ENCODE measurements around the gene SKAP1.
"Not testable (repeated sequence)": the region's sequence is repeated elsewhere in the genome, so short reads cannot be mapped to it uniquely, and the experiment has no call there.

Gene SKAP1

DNA sequence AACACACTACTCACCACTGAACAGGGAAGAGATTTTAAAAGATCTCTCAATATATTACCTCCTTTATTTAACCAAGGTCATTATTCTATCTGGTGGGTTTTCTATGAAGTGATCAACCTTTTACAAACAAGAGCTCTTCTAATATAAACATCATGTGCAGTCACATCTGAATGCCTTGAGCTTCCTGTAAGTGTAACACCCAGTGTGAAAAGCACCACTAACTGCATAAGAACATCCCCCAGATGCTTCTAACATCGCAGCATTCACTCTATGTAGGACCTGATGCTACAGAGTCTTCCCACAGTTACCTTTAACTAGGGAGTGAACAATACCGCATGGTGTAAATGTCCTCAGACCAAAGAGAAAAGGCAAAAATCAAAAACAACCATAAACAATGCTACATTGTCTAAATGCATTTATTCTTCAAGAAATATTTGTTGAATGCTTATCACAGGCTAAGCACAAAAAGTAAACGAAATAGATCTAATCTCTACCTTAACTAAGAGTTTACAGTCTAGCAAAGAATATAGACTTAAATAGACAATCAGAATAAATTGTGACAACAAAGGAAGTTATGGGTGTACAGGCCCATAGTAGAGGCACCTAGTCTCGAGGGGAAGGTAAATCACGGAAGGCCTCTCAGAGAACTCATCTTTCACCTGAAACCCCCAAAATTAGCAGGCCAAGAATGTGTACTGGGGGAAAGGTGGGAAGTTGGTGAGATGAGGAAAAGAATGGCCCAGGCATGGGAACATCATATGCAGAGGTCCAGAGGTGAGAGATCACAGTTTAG lies 16.2 kb downstream of the SKAP1 start:
- DNase-seq (ENCODE audit: low read depth in 2 of 2) = no peak

DNA sequence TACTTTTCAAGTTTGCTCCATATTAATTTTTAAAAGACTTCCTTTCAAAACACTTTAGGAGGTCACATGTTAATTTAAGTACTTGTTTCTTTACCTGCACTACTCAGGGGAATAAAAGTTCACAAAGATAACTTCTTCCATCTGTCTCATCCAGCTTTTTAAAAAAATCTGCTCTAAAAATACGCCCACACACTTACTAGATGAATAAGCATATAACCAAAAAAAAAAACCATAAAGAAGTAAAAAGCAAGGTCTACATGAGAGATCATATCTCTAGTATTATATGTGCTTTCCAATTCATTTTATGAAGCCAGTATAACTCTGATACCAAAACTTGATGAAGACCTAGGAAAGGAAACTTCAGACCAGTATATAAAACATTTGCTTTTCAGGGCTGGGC lies 17.2 kb downstream of the SKAP1 start:
- DNase-seq (ENCODE audit: low read depth in 2 of 2) = no peak

DNA sequence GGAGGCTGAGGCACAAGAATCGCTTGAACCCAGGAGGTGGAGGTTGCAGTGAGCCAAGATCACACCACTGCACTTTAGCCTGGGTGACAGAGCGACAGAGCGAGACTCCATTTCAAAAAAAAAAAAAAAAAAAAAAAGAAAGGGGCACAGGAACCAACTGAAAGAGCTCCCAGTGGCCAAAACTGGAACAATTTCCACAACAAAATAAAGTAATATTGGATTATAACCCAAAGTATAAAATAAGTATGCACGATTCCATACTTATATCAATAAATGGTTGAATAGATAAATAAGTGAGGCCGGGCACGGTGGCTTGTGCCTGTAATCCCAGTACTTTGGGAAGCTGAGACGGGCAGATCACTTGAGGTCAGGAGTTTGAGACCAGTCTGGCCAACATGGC lies 19.2 kb downstream of the SKAP1 start:
- not testable (repeated sequence) for DNase-seq (ENCODE audit: low read depth in 2 of 2)

DNA sequence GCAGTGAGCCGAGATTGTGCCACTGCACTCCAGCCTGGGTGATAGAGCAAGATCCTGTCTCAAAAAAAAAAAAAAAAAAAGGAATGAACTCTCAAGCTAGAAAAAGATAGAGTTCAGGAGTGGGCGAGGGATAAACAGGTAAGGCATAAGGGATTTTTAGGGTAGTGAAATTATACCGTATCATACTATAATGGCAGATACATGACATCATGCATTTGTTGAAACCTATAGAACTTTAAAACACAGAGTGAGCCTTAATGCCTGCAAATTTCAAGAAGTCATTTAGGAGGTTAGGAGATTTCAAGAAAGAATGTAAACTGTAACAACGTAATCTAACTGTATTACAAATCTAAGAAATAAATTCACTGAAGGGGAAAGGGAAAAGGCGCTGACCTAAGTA lies 20.4 kb downstream of the SKAP1 start:
- no peak for DNase-seq (ENCODE audit: low read depth in 2 of 2)

DNA sequence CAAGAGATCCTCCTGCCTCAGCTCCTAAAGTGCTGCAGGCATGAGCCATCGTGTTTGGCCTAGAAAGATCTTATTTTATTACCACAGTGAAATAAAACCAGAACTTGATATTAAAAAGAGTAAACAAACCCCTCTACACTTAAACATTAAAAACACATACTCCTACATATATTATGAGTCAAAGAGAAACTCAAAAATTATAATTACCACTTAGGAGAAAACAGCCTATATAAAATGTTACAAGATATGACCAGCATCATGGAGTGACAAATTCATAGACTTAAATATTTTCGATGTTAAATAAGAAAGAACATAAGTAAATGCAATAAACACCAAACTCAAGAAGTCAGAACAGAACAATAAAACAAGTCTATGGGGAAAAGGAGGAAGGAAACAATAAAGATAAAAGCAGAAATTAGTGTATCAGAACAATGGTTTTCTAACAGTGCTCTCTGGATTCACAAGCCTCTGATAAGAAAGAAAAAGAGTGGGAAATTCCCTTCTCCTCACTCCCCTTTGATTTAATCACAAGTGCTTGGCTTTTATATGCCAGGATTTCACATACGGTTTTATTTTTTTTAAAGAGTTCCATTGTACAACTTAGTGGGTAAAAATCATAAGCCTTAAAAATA lies 23.0 kb downstream of the SKAP1 start:
- DNase-seq (ENCODE audit: low read depth in 2 of 2) = no peak

DNA sequence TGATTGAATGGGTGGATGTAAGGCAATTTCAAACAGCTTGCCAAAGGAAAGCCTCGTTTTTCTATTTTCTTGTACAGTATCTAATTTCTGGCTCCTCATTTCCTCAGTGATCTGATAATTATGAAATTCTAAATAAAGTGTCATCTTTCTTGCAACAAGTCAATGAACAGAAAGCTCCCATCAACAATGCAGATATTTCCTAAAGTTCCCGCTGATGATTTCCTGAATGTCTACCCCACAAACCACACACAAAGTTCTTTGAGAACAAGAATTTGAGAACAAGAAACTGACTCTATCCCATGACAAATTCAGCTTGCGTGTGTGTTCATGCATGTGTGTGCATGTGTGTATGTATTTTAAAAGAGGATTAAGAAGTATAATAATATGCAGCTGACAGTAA lies 35.2 kb downstream of the SKAP1 start:
- DNase-seq (ENCODE audit: low read depth in 2 of 2) = no peak

DNA sequence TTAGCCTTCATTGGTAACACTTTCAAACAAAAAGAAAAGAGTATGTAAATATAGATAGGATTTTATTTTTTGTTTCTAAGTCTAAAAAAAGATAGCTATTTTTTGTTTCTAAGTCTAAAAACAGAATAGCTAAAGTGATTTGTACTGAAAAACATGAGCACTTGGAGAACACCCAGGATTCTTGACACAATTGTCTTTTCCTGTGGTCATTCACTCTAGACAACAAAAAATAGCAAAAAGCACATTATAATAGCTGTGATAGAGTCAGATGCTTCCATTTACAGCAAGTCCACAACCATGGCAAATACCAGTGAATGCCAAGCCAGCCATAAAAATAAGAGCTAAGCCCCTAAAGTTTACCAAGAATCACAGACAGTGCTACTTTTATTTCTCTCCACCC lies 36.7 kb downstream of the SKAP1 start:
- no peak for DNase-seq (ENCODE audit: low read depth in 2 of 2)

DNA sequence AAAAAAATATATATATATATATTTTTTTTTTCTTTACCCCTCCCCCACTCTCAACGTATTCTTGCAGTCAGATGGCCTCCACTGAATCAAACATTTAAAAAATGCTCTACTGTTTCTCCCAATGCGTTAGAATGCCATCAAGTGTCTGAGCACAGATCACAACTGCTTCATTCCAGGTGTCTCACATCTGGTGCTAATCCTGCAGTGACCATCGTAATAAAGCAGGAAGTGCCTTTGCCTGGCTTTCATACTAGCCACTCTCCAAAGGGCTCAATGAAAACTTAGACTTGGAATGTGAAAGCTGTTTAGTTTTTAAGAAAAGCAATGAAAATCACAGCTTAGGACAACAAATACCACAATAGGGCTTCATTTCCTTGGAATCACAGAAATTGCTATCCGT lies 37.2 kb downstream of the SKAP1 start:
- DNase-seq (ENCODE audit: low read depth in 2 of 2) = no peak

DNA sequence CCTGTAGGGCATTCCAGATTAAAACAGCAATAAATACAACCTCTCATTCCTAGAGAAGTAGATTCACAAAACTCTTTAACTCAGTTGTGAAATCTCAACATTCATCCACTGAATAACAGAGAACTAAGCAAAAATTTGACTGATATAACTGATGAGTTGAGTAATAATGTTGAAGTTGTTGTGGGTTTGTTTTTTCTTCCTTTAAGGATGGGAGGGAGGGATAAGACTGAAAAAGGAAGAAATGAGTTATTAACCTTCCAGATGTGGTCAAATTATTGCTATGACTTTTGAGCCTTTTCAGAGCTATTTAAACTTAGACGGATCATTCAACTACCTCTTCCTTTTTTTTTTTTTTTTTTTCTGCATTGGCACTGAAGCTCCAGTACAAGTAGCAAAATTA lies 38.6 kb downstream of the SKAP1 start:
- no peak for DNase-seq (ENCODE audit: low read depth in 2 of 2)

DNA sequence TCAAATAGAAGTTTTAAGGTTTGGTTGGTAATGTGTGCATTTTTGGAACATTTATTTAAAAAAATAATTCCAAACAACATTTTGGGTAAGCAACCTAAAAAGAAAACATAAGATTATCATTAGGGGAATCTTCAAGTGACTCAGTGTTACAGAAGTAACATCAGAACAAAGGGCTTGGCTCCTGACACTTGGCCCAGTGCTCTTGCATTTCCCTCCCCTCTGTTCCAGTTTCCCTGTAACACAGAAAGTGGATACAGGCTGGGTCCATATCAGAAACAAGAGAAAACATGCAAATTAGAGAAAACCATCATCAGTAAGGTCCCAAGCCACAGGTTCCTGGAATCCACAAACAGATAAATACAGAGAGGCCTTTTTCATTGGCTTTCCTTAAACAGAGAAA lies 40.1 kb downstream of the SKAP1 start:
- DNase-seq (ENCODE audit: low read depth in 2 of 2) = no peak

DNA sequence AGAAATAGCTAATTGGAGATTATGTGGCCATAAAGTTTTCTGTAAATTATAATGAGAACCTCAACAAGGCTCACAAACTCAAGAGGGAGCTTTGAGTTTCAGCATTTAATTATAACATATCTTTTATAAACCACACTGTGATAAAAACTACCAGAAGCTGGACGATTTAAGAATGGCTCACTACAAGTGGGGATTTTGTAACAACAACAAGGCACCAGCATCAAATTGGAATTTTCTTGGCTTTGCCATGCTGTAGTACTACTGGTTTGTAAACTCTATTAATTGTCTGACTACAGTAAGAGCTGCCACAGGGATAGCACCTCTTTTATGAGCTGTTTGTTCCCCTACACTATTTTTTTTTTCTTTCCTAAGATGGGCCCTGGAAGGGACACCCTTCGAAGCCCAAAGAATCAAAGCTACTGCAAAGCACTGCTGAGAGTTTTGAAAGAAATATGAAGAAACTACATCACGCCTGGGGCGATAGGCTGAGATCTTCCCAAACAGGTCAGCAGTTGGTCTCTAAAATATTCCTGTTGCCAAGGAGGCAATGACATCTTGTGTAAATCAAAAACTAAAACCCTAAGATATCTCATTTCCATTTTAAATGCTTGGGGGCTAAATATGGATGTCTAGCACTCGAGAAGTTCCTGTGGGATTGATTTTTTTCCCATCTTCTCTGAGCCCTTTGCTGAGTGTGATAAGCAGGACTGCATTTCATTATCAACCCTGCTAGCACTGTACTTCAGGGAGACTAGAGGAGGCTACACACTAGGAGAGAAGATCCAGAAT lies 40.9 kb downstream of the SKAP1 start:
- DNase-seq (ENCODE audit: low read depth in 2 of 2) = no peak

DNA sequence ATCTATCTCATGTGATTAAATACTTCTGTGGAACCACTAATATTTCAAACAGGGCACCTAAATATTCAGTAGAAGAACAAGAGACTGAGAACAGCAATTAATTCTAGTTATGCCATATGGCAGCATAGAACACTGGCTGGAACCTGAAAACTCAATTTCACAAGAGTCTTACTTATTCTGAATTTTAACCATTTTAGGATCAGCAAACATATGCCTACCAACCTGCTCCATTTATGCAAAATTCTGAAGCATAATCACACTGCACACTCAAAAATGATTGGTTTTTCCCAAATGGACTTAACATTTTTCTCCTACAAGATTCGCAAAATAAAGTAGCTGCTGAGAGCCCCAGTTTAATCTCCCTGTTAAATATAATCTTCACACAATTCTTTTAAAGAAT lies 43.2 kb downstream of the SKAP1 start:
- DNase-seq (ENCODE audit: low read depth in 2 of 2) = no peak

DNA sequence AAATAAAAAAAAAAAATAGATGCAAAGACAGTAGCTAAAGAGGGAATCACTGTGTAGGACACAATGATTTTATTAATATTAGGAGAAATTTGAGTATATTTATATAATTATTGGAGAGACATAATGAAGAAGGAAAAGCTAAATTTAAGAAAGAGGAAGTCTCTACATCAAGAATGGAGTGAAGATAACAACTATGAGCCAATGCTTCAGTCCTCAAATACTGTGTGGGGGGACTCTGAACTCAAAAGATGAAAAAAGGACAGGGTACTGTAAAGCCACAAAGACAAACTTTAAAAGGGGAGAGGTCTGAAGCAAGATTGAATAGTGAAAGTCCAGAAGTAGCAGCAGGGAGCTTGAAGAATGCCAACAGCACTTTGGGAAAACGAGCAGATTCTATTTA lies 44.7 kb downstream of the SKAP1 start:
- no peak for DNase-seq (ENCODE audit: low read depth in 2 of 2)

DNA sequence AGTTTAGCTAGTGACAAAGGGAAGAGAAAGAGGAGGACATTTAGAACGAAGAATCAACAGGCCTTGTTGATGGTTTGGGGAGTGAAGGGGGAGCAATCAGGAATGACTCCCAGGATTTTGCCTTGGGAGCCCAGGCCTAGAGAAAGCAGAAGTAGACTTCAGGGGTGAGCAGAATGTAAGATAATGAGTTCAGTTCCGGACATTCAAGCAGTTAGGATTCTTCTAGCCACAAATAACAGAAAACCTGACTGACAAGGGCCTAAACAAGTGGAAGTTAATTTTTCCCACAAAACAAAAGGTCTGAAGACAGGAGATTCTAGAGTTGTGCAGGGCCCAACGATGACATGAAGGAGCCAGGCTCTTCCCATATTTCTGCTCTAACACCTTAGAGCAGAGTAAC lies 45.9 kb downstream of the SKAP1 start:
- no peak for DNase-seq (ENCODE audit: low read depth in 2 of 2)

DNA sequence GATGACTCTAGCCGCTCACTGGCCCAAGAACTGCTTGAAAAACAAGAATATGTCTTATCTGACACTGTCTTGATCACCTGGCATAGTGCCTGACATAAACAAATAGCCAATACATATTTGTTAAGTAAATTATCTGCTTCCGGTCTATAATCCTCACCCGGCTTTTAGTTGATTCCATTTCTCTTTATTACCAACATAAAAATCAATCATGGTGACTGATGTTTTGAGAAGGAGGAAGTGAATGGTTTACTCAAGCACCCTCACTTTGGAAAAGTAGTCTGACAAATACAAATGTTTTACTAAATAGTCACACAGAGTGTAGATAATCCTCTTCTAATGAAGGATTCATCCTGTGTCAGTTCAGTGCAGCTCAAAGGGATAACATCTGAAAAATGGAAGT lies 47.0 kb downstream of the SKAP1 start:
- no peak for DNase-seq (ENCODE audit: low read depth in 2 of 2)

DNA sequence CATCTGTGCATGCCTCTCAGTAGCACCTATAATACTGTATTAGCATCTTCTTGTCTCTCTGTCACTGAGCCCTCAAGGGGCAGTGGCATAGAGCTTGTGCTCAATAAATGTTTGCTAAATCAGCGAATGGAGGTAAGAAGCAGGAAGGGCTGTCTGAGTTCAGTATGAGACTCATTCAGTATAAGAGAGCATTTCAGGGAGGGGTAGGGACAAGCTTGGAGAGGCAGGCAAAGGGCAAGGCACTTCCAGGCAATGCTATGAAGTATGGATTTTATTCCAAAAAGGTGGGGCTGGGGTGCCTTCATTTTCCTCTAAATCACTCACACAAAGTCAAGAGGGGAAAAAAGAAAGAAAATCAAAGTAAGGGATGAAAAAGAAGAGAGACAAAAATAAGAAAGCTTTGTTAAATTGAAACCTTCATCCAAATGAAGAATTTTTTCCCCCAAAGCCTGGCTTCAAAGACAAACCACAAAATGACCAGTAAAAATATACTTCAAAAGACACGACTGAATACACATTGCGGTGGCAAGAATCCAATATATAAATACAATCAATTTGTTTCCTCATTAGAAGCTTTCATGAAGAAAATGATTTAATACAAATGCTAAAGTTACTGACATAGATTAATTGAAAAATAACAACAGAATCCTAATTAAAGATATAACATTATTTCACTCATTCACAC lies 51.2 kb downstream of the SKAP1 start:
- DNase-seq (ENCODE audit: low read depth in 2 of 2) = no peak

DNA sequence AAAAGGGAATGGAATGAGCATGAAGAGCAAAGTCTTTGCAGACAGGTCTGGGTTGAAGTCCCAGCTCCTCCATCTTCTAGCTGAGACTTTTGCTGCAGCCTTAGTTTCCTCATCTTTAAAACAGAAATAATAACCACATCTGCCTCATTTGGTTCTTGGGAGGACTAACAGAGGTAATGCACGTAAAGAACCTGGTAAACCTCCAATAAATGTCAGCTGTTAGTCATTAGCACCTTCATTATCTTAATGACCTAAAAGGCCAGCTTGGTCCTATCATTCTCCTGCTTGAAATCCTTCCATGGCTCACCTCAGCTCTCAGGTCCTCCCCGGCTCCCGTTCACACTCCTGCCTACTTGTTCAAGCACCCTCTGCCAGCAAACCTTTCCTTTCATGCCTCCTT lies 51.8 kb downstream of the SKAP1 start:
- no peak for DNase-seq (ENCODE audit: low read depth in 2 of 2)

DNA sequence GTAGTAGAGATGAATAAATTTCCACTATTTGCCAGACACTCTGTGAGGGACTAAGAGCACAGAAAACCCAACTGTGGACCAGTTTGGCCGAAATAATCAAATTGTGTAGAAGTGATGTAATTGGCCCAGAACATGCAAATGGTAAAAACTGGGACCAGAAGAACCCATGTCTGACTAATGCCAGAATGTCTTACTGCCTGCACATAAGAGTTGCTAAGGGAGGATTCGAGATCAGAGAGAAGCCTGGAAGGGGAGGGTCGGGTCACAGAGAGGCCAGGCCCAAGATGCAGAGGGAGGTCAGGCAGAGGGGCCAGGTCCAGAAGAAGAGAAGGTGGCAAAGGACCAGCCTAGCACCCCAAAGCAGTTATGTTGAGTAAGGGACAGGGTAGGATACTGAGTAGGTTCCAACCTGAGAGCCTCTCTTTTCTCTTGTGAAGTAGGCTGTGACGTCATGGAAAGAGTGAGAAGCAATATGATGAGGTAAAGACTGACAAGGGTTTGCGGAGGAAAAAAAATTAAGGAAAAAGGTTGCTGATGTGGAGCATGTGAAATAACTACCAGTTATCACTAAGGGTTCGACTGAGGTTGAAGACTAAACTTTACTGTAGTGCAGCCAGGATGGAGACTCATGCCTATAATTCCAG lies 53.2 kb downstream of the SKAP1 start:
- no peak for DNase-seq (ENCODE audit: low read depth in 2 of 2)

DNA sequence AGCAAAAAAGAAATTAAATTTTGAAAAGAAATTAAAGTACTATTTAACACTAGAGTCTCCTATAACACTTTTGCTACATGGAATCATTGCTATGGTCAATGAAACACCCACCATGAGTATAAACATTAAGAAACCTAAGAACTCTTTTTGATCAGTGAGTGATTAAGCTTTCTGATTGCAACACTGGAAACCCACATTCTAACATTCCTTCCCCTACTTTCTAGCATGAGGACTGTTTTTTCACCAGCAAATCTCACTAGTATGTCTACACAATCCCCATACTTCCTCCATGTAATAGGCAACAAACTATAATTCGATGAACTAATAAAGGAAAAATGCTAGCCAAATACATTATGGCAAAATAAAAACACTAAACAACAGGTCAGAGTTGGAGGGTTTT lies 54.7 kb downstream of the SKAP1 start:
- DNase-seq (ENCODE audit: low read depth in 2 of 2) = no peak

DNA sequence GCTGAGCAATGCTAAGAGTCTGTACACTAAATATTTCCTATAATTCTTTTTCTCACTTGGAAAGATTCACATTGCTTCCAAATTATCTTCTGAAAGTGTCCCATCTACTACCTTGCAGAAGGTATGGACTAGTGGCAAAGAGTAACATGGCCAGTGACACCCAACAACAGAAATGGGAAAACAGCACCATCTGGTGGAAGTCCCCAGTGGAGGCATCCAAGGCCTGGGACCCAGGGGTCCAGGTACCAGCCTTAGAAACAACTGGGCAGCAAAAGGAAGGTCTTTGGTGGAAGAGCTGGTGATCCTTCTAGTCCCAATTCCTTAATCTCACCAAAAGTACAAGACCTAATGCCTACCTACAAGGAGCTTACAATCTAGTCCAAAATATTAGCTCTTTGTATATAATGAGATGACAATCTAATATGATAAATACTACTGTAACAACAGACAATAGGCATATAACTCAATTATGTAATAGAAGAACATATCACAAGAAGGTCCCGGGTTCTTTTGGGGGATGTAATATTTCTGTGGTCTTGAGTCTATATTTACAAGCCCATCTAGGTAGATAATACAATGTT lies 55.3 kb downstream of the SKAP1 start:
- DNase-seq (ENCODE audit: low read depth in 2 of 2) = peak in 1 of 2 experiments; percentile 22

DNA sequence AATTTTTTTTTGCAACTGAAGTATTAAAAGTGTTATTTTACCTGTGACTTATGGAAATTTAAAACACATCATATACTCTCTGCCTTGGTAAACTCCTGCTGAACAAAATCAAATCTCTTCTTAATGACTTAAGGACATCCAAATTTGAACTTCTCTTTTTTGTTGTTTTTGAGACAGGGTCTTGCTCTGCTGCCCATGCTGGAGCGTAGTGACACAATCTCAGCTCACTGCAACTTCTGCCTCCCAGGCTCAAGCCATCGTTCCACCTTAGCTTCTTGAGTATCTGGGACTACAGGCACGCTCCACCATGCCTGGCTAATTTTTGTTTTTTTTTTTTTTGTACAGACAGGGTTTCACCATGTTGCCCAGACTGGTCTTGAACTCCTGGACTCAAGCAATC lies 56.1 kb downstream of the SKAP1 start:
- no peak for DNase-seq (ENCODE audit: low read depth in 2 of 2)
